ENCODE results near the gene PHACTR3. TPM values are rescaled to one million over a fixed set of nuclear protein-coding genes. Genes with fewer than 3 reads are reported as not detected.

PHACTR3 gene
- total RNA-seq, 1 experiment from 2014 or later: not detected

DNA sequence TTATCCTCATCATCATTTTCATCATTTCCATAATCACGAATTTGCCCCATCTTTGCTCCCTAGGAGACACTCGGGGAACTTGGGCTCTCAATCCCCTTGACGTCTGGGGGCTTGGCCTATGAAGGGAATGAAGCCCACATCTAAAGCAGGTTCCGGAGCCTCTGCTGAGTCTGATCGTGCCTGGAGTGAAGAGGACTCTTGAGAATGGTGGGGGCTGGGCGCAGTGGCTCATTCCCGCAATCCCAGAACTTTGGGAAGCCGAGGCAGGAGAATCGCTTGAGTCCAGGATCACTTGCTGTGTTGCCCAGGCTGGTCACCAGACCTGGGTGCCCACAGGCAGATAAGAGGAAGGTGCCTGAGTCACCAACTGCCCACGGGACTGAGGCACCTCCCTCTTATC is 214.6 kb downstream of the PHACTR3 start:
- CTCF ChIA-PET: no interaction called here
- POLR2A ChIA-PET: no interaction called here
- no peaks in the 10 kb centered on the region for H3K36me3 ChIP-seq (ENCODE audit: control insufficient read depth in 1 of 2, insufficient read depth in 2 of 2, low read length in 2 of 2)

DNA sequence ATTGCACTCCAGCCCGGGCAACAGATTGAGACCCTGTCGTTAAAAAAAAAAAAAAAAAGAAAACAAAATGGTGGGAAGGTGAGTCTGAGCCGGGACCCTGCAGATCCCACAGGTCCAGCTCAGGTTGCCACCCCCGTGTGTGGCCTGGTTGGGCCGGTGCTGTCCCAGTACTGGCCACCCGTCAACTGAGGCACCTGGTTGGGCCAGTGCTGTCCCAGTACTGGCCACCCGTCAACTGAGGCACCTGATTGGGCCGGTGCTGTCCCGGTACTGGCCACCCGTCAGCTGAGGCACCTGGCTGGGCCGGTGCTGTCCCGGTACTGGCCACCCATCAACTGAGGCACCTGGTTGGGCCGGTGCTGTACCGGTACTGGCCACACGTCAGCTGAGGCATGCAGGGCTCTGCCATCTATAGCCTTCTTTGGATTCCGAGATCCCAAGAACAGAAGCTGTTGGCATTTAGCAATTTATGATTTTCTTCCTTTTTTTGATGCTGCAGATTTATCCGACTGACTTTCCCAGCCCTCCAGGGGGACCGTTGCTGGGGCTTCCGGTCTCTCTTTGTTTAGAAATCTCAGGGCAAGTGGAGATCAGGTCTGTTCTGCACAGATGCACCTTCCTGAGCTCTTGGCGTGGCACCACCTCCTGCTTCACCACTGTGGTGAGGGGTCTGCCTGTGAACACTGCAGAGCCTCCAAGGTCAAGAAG is 215.3 kb downstream of the PHACTR3 start:
- no peaks in the 10 kb centered on the region for H3K79me2 ChIP-seq (ENCODE audit: insufficient read depth, low read length)
- intact Hi-C loops (cut with micrococcal nuclease): no loop called here
- H3K9me3 ChIP-seq (ENCODE audit: control insufficient read depth in 1 of 2, insufficient read depth in 1 of 2, low read depth in 1 of 2, low read length in 2 of 2): no peaks in the 10 kb centered on the region
- no peak overlapping the region for H2AFZ ChIP-seq (ENCODE audit: low read depth, low read length, poor library complexity, severe bottlenecking)
- H3K4me1 ChIP-seq (ENCODE audit: control insufficient read depth in 1 of 2, insufficient read depth in 2 of 2, low read length in 2 of 2): no peaks in the 10 kb centered on the region
- no peak overlapping the region for H3K27ac ChIP-seq (ENCODE audit: low read depth, low read length)
- DNase-seq (ENCODE audit: low read depth, low spot score): no peak
- CTCF ChIA-PET: no interaction called here
- POLR2A ChIA-PET: no interaction called here
- RAD21 ChIA-PET (ENCODE audit: low non-redundant PET in 1 of 2, low total read pairs in 2 of 2, uncharacterized antibody in 2 of 2, unreplicated experiment in 2 of 2): no interaction called here
- no peaks in the 10 kb centered on the region for H3K36me3 ChIP-seq (ENCODE audit: control insufficient read depth in 1 of 2, insufficient read depth in 2 of 2, low read length in 2 of 2)
- BruUV-seq (replicated peaks): no TSS peak
- H4K20me1 ChIP-seq (ENCODE audit: insufficient read depth): no peaks in the 10 kb centered on the region
- no peak for ATAC-seq
- no peaks in the 10 kb centered on the region for H3K9me2 ChIP-seq (ENCODE audit: insufficient read depth)
- peaks cover 8% of the 10 kb centered on the region for H3K27me3 ChIP-seq (ENCODE audit: insufficient read depth, low read length)
- no peak overlapping the region for H3K4me2 ChIP-seq (ENCODE audit: low read length)
- H3K4me3 ChIP-seq (replicated peaks in 1 of 2; ENCODE audit: low read depth in 1 of 2, low read length in 2 of 2): no peak overlapping the region
- H3K9ac ChIP-seq (ENCODE audit: low read length): no peak overlapping the region
- TF ChIP-seq, protein P1, sequence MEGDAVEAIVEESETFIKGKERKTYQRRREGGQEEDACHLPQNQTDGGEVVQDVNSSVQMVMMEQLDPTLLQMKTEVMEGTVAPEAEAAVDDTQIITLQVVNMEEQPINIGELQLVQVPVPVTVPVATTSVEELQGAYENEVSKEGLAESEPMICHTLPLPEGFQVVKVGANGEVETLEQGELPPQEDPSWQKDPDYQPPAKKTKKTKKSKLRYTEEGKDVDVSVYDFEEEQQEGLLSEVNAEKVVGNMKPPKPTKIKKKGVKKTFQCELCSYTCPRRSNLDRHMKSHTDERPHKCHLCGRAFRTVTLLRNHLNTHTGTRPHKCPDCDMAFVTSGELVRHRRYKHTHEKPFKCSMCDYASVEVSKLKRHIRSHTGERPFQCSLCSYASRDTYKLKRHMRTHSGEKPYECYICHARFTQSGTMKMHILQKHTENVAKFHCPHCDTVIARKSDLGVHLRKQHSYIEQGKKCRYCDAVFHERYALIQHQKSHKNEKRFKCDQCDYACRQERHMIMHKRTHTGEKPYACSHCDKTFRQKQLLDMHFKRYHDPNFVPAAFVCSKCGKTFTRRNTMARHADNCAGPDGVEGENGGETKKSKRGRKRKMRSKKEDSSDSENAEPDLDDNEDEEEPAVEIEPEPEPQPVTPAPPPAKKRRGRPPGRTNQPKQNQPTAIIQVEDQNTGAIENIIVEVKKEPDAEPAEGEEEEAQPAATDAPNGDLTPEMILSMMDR (IDR thresholded peaks at IDR 0.05 in 2 of 3, conservative IDR thresholded peaks at IDR 0.05 in 1 of 3; ENCODE audit: borderline replicate concordance in 1 of 3, insufficient read depth in 1 of 3, low read depth in 2 of 3, low read length in 2 of 3): no peak
- TF ChIP-seq, protein P2, sequence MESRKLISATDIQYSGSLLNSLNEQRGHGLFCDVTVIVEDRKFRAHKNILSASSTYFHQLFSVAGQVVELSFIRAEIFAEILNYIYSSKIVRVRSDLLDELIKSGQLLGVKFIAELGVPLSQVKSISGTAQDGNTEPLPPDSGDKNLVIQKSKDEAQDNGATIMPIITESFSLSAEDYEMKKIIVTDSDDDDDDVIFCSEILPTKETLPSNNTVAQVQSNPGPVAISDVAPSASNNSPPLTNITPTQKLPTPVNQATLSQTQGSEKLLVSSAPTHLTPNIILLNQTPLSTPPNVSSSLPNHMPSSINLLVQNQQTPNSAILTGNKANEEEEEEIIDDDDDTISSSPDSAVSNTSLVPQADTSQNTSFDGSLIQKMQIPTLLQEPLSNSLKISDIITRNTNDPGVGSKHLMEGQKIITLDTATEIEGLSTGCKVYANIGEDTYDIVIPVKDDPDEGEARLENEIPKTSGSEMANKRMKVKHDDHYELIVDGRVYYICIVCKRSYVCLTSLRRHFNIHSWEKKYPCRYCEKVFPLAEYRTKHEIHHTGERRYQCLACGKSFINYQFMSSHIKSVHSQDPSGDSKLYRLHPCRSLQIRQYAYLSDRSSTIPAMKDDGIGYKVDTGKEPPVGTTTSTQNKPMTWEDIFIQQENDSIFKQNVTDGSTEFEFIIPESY (IDR thresholded peaks at IDR 0.05; ENCODE audit: extremely low read depth, insufficient replicate concordance, low read length): no peak
- TF ChIP-seq ZNF274 (IDR thresholded peaks at IDR 0.05; ENCODE audit: low read depth, low read length) (no peak), FOSL1 (IDR thresholded peaks at IDR 0.05; ENCODE audit: low read depth) (no peak), ELF1 (IDR thresholded peaks at IDR 0.05; ENCODE audit: borderline replicate concordance, low read depth) (no peak), POLR2A (IDR thresholded peaks at IDR 0.05; ENCODE audit: borderline replicate concordance, extremely low read depth, insufficient read depth, insufficient read length) (no peak)

More for the DNA sequence above, 214.6 kb downstream of the PHACTR3 start:
- DNase-seq (ENCODE audit: low read depth, low spot score) (no peak), ATAC-seq (no peak)
- Histone ChIP-seq H3K9ac (ENCODE audit: low read length) (no peak overlapping the region), H3K4me1 (ENCODE audit: control insufficient read depth in 1 of 2, insufficient read depth in 2 of 2, low read length in 2 of 2) (no peaks in the 10 kb centered on the region), H3K79me2 (ENCODE audit: insufficient read depth, low read length) (no peaks in the 10 kb centered on the region), H4K20me1 (ENCODE audit: insufficient read depth) (no peaks in the 10 kb centered on the region), H3K9me2 (ENCODE audit: insufficient read depth) (no peaks in the 10 kb centered on the region), H3K27me3 (ENCODE audit: insufficient read depth, low read length) (peaks cover 11% of the 10 kb centered on the region), H3K27ac (ENCODE audit: low read depth, low read length) (no peak overlapping the region), H3K4me3 (replicated peaks in 1 of 2; ENCODE audit: low read depth in 1 of 2, low read length in 2 of 2) (no peak overlapping the region), H3K4me2 (ENCODE audit: low read length) (no peak overlapping the region), H2AFZ (ENCODE audit: low read depth, low read length, poor library complexity, severe bottlenecking) (no peak overlapping the region), H3K9me3 (ENCODE audit: control insufficient read depth in 1 of 2, insufficient read depth in 1 of 2, low read depth in 1 of 2, low read length in 2 of 2) (no peaks in the 10 kb centered on the region)
- RAD21 ChIA-PET (ENCODE audit: low non-redundant PET in 1 of 2, low total read pairs in 2 of 2, uncharacterized antibody in 2 of 2, unreplicated experiment in 2 of 2): no interaction called here
- TF ChIP-seq, protein P3, sequence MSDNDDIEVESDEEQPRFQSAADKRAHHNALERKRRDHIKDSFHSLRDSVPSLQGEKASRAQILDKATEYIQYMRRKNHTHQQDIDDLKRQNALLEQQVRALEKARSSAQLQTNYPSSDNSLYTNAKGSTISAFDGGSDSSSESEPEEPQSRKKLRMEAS (IDR thresholded peaks at IDR 0.05): no peak
- TF ChIP-seq SP1 (IDR thresholded peaks at IDR 0.05; ENCODE audit: low read depth) (no peak), CBX3 (IDR thresholded peaks at IDR 0.05; ENCODE audit: low read depth) (no peak), ZNF274 (IDR thresholded peaks at IDR 0.05; ENCODE audit: low read depth, low read length) (no peak), EGR1 (IDR thresholded peaks at IDR 0.05; ENCODE audit: low read depth) (no peak), EZH2phosphoT487 (IDR thresholded peaks at IDR 0.05; ENCODE audit: borderline replicate concordance) (no peak)
- TF ChIP-seq, protein P4, sequence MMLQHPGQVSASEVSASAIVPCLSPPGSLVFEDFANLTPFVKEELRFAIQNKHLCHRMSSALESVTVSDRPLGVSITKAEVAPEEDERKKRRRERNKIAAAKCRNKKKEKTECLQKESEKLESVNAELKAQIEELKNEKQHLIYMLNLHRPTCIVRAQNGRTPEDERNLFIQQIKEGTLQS (IDR thresholded peaks at IDR 0.05): no peak
- intact Hi-C loops (cut with micrococcal nuclease): no loop called here
- no TSS peak for BruUV-seq (replicated peaks)

Data from HCT116 (cell line).